Body of pancreas (tissue), 4 donors: ENCODE measurements around the gene GDPD4. TPM values are rescaled to one million over a fixed set of nuclear protein-coding genes. Genes with fewer than 3 reads are reported as not detected.

Source experiments
- ATAC-seq: fragments of 150-250 bp; one replicate; pipeline ENCODE4 v1.9.1; 2016
- DNase-seq, 4 donors: peaks; one replicate each; pipeline ENCODE4 v3.0.0-alpha.2; 2019
- H3K27ac ChIP-seq, 4 donors: fragments of 200-600 bp; sonication (generic); 1 replicate in 3 of 4; 2 replicates in 1 of 4; pipeline versions ENCODE4 v1.5.1 to v1.6.1; 2016 to 2019; ENCODE audit warnings: mild to moderate bottlenecking in 1 of 4, mixed read lengths in 1 of 4, moderate library complexity in 1 of 4
- H3K27me3 ChIP-seq, 2 donors: fragments of 200-600 bp; sonication (generic); one replicate each; pipeline ENCODE4 v1.6.0; 2016; ENCODE audit warnings: mild to moderate bottlenecking in 1 of 2
- H3K36me3 ChIP-seq, 2 donors: fragments of 200-600 bp; sonication (generic); replicated peaks in 1 of 2; 2 replicates each; pipeline ENCODE4 v1.5.1; 2016; ENCODE audit warnings: low read depth in 2 of 2; ENCODE audit not compliant: insufficient read depth in 1 of 2
- H3K4me1 ChIP-seq: fragments of 200-600 bp; sonication (generic); one replicate; pipeline ENCODE4 v1.6.0; 2016
- H3K4me3 ChIP-seq, 2 donors: fragments of 200-600 bp; sonication (generic); 1 replicate in 1 of 2; 2 replicates in 1 of 2; pipeline ENCODE4 v1.5.1; 2016 to 2019
- H3K9me3 ChIP-seq, 3 donors: fragments of 200-600 bp; sonication (generic); 1 replicate in 2 of 3; 2 replicates in 1 of 3; pipeline ENCODE4 v1.5.1; 2016
- POLR2A ChIP-seq, 3 donors: fragments of 450-650 bp; IDR thresholded peaks; one replicate each; pipeline ENCODE4 v1.6.1; 2016; ENCODE audit warnings: antibody characterized with exemption in 3 of 3, mild to moderate bottlenecking in 2 of 3
- WGBS, 2 donors: methylation state at CpG; one replicate each; pipeline ENCODE4 v1.1.5; 2017; 5-methylcytosine and 5-hydroxymethylcytosine counted together
- intact Hi-C: fragments of 100-400 bp; cut with DNase I; formaldehyde crosslinking; loops from one replicate; pipeline ENCODE4 v1.15.1; 2023
- total RNA-seq, 2 donors: library from RNA; depleted of rRNA; stranded (reverse); fragments of >200 nt; gene quantifications; one replicate each; pipeline ENCODE4 v1.1.0, GENCODE V29; 2016
- TF ChIP-seq, protein P1 (sequence below), 7 experiments: fragments of 450-650 bp in 4 of 7; fragments of 200-600 bp in 3 of 7; sonication (generic) in 3 of 7; IDR thresholded peaks; one replicate each; pipeline ENCODE4 v1.5.1; 2016 to 2019; ENCODE audit warnings: antibody characterized with exemption in 7 of 7

Gene GDPD4
- total RNA-seq, 2 donors from 2014 or later = not detected

DNA sequence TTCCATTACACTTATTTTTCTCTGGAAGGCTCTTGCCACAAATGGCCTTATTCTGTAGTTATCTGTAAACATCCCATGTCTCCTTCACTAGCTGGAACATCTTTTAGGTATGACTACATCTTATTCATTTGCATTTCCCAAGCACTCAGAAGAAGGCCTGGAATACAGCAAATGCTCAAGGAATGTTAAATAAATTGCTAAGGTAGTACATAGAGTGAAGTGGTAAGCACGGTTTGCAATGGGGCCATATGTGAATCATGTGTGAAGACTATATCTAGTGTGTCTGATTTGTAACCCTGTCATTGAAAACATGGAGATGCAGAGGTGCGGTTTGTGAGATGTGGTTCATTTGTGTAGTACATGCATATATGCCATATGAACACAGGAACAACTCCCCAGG is 33.5 kb downstream of the GDPD4 start:
- WGBS, 2 donors = 93 to 94% methylated on average over 2 of the region's 2 CpGs
- no peak overlapping the region for H3K4me3 ChIP-seq
- no peaks in the 10 kb centered on the region for H3K36me3 ChIP-seq
- no peaks in the 10 kb centered on the region for H3K27me3 ChIP-seq
- DNase-seq = no peak
- no peaks in the 10 kb centered on the region for H3K4me1 ChIP-seq
- no peaks in the 10 kb centered on the region for H3K9me3 ChIP-seq
- intact Hi-C loops = no loop called here
- TF ChIP-seq, protein P1, sequence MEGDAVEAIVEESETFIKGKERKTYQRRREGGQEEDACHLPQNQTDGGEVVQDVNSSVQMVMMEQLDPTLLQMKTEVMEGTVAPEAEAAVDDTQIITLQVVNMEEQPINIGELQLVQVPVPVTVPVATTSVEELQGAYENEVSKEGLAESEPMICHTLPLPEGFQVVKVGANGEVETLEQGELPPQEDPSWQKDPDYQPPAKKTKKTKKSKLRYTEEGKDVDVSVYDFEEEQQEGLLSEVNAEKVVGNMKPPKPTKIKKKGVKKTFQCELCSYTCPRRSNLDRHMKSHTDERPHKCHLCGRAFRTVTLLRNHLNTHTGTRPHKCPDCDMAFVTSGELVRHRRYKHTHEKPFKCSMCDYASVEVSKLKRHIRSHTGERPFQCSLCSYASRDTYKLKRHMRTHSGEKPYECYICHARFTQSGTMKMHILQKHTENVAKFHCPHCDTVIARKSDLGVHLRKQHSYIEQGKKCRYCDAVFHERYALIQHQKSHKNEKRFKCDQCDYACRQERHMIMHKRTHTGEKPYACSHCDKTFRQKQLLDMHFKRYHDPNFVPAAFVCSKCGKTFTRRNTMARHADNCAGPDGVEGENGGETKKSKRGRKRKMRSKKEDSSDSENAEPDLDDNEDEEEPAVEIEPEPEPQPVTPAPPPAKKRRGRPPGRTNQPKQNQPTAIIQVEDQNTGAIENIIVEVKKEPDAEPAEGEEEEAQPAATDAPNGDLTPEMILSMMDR (IDR thresholded peaks at IDR 0.05) = no peak
- no peak for TF ChIP-seq POLR2A (IDR thresholded peaks at IDR 0.05)
- no peak overlapping the region for H3K27ac ChIP-seq
- no peak for ATAC-seq

DNA sequence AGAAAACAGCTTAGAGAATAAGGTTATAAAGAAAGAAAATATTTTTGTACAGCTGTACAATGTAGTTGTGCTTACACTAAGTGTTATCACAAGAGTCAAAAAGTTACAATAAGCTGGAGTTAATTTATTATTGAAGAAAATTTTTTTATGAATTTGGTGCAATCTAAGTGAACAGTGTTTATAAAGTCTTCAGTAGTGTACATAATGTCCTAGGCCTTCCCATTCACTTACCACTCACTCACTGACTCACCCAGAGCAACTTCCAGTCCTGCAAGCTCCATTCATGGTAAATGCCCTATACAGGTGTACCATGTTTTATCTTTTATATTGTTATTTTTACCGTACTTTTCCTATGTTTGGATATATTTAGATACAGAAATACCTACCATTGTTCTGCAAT is 34.7 kb downstream of the GDPD4 start:
- intact Hi-C loops = no loop called here
- Histone ChIP-seq H3K27me3 (no peaks in the 10 kb centered on the region), H3K4me3 (no peak overlapping the region), H3K36me3 (no peaks in the 10 kb centered on the region), H3K9me3 (peaks cover 0 to 8% (median 0%) of the 10 kb centered on the region in 3 donors), H3K27ac (no peak overlapping the region), H3K4me1 (no peaks in the 10 kb centered on the region)
- DNase-seq (no peak), ATAC-seq (no peak)
- TF ChIP-seq, protein P1 (IDR thresholded peaks at IDR 0.05) = no peak
- TF ChIP-seq POLR2A (IDR thresholded peaks at IDR 0.05) = no peak
- WGBS, 2 donors = 62 to 78% methylated on average over 1 of the region's 1 CpG

DNA sequence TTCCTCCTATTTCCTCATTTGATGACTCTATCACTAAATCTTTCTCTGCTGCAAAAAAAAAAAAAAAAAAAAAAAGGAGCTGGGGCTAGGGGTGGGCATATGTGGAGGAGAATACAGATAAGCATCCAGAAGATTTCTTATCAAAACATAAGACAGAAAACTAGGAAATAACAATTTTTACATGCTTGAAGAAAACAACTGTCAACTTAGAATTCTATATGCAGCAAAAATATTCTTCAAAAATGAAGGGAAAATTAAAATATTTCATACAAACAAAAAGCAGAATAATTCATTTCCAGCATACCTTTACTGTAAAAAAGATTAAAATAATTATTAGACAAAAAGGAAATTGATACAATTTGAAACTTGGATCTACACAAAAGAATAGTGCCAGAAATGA is 38.7 kb downstream of the GDPD4 start:
- TF ChIP-seq, protein P1 (IDR thresholded peaks at IDR 0.05) = no peak
- TF ChIP-seq POLR2A (IDR thresholded peaks at IDR 0.05) = no peak
- no peak overlapping the region for H3K27ac ChIP-seq
- ATAC-seq = no peak
- no peaks in the 10 kb centered on the region for H3K36me3 ChIP-seq
- no peak for DNase-seq
- H3K9me3 ChIP-seq = peaks cover 0 to 8% (median 0%) of the 10 kb centered on the region in 3 donors
- no peak overlapping the region for H3K4me3 ChIP-seq
- no peaks in the 10 kb centered on the region for H3K4me1 ChIP-seq
- intact Hi-C loops = no loop called here
- no peaks in the 10 kb centered on the region for H3K27me3 ChIP-seq

DNA sequence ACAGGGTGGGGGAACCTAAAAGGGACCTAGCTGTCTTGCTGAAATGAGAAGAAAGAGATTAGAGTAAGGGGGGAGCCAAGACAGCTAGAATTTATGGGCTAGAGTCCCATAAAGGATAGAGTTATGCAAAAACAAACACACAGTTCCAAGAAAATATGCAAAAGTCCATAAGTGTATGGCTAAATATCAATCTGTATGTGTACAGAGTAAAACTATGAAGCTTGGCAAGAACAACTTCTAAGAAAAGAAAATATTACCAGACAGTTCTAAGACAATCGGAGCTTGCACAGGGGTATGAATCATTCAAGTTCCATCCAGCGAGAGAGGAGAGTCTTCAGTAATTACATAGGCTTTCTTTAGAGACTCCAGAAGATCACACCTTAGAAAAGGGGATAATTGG is 41.8 kb downstream of the GDPD4 start:
- no peak overlapping the region for H3K27ac ChIP-seq
- DNase-seq (no peak), ATAC-seq (no peak)
- no peaks in the 10 kb centered on the region for H3K27me3 ChIP-seq
- H3K36me3 ChIP-seq = no peaks in the 10 kb centered on the region
- H3K4me1 ChIP-seq = no peaks in the 10 kb centered on the region
- no peak overlapping the region for H3K4me3 ChIP-seq
- peaks cover 0 to 8% (median 0%) of the 10 kb centered on the region in 3 donors for H3K9me3 ChIP-seq
- TF ChIP-seq, protein P1 (IDR thresholded peaks at IDR 0.05) = no peak
- no peak for TF ChIP-seq POLR2A (IDR thresholded peaks at IDR 0.05)
- intact Hi-C loops = no loop called here
- WGBS, 2 donors = 89 to 96% methylated on average over 2 of the region's 2 CpGs

DNA sequence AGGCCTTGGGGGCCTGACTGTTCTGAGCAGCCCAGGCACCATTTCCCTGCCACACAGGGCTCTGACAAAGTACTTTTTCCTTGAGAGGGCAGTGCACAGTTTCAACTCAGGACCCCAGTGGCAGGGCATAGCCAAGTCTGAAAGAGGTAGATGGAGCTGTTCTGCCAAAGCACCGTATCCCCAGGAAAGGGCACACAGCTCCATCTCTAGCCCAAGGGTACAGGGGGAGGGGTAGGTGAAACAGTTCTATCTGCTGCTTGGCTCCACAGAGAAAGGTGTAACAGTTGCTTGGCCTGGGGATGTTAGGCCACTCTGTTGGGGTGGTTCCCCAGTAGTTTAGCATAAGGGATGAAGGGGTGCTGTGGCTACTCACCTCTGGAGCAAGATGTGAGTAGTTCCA is 47.8 kb downstream of the GDPD4 start:
- Histone ChIP-seq H3K9me3 (no peaks in the 10 kb centered on the region), H3K36me3 (no peaks in the 10 kb centered on the region), H3K4me1 (peaks cover 13% of the 10 kb centered on the region), H3K27ac (no peak overlapping the region), H3K27me3 (no peaks in the 10 kb centered on the region), H3K4me3 (no peak overlapping the region)
- DNase-seq (no peak), ATAC-seq (no peak)
- intact Hi-C loops = no loop called here
- 100% methylated on average over 1 of the region's 1 CpG for WGBS, 2 donors
- no peak for TF ChIP-seq POLR2A (IDR thresholded peaks at IDR 0.05)
- TF ChIP-seq, protein P1 (IDR thresholded peaks at IDR 0.05) = no peak
